HG03196 (cell line): ENCODE results near the gene HOXC9.

Experiments
- ATAC-seq: cut with Tn5 transposase; IDR thresholded peaks from one replicate; pipeline ENCODE4 v1.9.1; 2021; ENCODE audit not compliant: unreplicated experiment

HOXC9 gene

DNA sequence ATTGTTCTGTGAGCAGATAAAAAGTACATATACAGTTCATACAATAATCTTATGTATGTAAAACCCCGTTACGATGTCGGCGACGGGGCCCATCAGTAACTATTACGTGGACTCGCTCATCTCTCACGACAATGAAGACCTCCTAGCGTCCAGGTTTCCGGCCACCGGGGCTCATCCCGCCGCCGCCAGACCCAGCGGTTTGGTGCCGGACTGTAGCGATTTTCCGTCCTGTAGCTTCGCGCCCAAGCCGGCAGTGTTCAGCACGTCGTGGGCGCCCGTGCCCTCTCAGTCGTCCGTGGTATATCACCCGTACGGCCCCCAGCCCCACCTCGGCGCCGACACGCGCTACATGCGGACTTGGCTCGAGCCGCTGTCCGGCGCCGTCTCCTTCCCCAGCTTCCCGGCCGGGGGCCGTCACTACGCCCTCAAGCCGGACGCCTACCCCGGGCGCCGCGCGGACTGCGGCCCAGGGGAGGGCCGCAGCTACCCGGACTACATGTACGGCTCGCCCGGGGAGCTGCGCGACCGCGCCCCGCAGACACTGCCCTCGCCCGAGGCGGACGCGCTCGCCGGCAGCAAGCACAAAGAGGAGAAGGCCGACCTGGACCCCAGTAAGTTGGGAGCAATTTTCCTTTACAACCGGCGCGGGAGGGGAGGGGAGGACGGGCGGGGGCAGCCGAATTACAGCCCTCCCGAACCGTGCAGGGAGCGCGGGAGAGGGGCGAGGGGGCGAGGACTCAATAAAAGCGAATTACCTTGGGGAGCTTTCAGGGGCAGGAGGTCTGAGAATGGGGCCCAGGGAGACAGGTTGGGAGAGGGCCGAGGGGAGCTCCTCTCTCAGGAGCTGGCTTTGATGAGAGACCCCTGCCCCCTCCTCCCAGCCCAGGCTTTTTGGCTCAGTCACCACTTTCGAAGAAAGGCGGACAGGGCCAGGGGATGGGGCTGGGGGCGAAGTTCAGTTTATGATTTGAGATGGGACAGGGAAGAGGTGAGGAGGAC lies at the start of gene HOXC9:
HOXC9 (plus strand) TSS at position 46 of the 999 bp plus-strand sequence; CDS start at position 74, 28 bp downstream.
- ATAC-seq, result no peak

GRCh38 chr12:53950437-53950773 lies 49.6 kb upstream of the HOXC9 start:
- ATAC-seq, result no peak

- no peak for ATAC-seq
Observed at GRCh38 chr12:53950789-53951576, 49.0 kb upstream of the HOXC9 start.

- ATAC-seq, result no peak
Observed at GRCh38 chr12:53951577-53952334, 48.2 kb upstream of the HOXC9 start.

DNA sequence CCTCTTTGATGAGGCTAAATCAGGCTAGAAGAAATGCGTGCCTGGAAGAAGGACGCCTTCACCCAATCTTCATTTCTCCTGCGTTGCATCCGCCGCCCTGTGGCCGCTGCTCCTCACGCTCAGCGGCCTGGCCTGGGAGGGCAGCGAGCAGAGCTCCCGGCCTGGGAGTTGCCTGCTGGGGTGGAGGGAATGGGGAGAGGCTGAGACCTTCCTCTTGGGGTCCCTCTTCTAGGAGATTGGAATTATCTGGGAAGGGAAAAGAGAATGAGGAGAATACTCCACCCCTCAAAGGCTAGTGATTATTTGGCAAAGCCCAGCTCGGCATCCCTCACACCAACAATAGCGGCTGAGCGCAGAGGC lies 47.6 kb upstream of the HOXC9 start:
- ATAC-seq, result no peak

DNA sequence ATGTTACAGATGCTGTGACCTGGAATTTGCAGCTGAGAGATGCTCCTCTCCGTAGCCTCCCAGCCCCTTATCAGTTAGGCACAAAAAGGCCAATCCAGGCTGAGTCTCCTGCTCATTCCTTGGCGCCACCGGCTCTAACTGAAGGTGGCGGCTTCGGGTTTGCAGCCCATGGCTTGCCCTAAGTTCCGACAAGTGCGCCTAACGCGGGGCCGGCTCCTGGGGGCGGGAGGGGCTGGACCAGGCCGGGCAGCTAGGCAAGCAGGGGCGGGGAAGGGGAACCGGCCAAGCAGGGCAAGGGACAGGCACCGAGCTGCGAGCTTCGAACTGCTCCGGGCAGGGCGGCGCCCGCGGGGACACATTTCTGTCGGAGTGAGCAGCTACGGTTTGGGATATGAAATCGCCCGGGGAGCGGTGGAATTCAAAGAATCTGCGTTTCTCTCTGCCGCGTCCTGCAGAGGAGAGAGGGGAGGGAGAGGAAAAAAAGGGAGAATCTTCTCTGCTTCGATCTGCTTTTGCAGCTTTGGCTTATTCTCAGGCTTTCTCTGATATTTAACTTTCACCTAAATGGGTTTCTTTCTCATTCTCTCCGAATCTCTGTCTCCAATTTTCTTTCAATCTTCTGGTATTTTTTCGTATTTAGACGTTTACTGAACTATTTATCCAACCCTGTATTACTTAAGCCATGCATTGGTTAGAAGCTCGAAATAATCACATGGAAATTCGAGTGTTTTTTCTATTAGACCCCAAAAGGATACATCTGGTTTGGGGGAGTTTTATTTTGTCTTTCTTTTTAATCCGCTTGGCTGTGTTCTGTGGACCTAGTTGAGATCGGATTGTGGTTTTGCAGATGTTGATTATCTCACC lies 46.9 kb upstream of the HOXC9 start:
- ATAC-seq, result no peak

DNA sequence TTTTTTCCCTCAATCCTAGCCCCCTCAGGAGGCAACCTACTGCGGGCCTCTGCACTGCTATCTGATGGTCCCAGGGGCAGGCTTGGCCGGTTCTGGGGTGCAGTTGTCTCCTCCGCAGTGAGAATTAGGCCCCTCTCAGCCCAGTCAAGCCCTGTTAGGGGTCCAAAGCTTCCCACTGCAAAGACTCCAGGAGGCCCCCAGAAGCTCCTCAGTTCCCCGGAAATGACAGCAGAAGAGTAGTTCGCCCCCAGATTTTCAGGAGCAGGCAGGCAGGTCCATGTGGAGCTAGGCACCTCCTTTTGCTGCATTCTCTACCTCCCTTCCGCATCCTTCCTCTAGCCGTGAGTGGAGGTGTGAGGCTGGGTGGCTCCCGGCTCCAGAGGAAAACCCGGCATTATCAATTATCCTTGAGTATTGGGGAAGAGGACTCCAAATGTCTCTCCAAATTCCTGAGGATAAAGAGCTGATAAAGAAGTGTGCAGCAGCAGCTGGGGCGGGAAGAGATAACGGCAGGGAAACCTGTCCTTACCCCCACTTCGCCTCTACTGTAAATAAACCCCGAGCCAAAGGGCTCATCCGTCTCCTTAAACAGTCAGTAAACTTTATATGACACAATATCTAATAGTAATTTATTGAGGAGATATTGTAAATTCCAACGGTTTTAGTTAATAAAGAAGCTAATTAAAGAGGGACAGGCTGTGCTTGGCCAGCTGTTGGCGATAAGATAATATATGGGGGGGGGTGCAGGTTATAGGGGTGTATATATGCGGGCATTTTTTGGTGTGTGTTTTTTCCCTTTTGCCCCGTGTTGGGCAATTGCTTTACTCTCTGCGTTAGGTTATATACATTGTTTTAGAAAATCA lies 45.9 kb upstream of the HOXC9 start:
- ATAC-seq, result no peak

DNA sequence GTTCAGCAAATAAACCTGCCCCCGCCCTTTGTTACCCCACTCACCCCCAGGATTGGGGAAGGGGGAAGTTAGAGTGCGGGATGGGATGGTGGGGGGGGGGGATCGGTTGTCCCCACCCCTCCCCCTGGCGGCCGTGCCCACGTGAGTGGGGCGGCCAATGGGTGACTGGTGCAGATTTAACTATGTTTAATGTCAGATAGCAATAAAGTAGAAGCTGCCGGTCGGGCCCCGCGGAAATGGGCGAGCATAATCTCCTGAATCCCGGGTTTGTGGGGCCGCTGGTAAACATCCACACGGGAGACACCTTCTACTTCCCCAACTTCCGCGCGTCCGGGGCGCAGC lies 45.3 kb upstream of the HOXC9 start, which contains the start of gene HOXC12:
HOXC12 (plus strand) TSS at position 210 of the 342 bp plus-strand sequence; CDS start at position 237, 27 bp downstream.
- no peak for ATAC-seq

GRCh38 chr12:53955036-53955775 lies 44.8 kb upstream of the HOXC9 start:
- ATAC-seq, result no peak

DNA sequence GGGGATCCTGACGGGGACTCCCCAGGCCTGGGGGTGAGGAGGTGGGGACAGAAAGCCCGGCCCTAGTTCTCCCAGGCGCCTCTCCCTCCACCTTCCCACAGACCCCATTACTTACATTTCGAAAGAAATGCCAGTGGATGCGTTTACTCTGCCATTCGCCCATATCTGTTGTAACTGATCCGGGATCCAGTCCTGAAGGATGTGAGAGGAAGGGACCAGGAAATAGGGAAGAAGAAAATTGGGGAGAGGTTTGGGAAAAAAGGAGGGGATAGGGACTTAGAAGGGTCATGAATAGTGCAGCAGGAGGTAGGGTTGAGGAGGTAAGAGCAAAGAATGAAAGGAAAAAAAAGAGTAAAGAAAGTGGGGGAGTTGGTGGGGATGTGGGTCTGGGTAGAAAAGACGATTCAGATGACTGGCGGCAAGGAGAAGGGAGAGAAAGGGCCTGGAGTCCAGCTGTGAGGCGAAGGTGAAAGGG lies 44.1 kb upstream of the HOXC9 start:
- ATAC-seq, result no peak

GRCh38 chr12:53956251-53956887 lies 43.6 kb upstream of the HOXC9 start:
- no peak for ATAC-seq

DNA sequence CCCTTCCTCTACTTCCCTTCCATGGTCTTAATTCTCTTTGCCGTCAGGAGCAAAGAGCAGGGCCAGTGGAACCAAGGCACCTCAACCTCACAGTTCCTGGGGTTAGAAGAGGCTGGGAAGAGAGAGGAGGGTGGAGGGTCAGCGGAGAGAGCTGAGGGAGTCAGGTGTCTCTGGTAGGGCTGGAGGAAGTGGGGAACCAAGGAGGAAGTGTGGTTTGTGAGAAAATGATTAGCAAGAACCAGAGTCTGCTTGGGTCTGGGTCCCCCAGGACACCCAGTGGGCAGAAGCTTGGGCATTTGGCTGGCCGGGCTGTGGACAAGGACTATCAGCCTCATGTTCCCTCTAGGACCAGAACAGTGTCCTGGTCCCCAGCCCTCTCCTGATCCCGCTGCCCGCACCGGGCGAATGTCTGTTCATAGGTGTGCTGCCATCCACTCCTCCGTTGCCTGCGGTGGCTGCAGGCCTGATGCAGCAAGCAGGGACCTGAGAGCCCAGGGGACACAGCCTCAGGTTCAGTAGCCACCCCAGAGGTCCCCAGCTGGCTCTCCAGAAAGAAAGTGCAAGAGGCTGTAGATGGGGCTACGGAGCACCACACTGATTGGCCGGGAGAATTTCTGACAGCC lies 42.9 kb upstream of the HOXC9 start:
- no peak for ATAC-seq

DNA sequence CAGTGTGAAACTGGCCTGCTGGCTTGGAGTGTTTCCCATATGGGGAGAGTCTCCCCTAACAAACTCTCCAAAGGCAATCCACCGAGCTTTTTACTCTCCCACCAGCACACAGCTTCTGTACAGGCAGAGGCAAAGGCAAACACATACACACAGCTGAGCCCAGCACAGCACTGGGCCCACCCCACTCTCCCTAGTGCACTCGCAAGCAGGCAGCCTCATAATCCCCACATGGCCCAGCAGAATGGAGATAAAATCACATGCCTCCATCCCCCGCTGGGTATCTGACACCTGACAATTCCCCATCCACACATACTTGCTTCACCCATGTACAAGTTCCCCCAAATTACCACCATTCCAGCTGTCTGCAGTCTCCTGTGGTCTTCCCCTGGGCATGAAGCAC lies 41.8 kb upstream of the HOXC9 start:
- no peak for ATAC-seq

- no peak for ATAC-seq
Observed at GRCh38 chr12:53959314-53959713, 40.6 kb upstream of the HOXC9 start.

DNA sequence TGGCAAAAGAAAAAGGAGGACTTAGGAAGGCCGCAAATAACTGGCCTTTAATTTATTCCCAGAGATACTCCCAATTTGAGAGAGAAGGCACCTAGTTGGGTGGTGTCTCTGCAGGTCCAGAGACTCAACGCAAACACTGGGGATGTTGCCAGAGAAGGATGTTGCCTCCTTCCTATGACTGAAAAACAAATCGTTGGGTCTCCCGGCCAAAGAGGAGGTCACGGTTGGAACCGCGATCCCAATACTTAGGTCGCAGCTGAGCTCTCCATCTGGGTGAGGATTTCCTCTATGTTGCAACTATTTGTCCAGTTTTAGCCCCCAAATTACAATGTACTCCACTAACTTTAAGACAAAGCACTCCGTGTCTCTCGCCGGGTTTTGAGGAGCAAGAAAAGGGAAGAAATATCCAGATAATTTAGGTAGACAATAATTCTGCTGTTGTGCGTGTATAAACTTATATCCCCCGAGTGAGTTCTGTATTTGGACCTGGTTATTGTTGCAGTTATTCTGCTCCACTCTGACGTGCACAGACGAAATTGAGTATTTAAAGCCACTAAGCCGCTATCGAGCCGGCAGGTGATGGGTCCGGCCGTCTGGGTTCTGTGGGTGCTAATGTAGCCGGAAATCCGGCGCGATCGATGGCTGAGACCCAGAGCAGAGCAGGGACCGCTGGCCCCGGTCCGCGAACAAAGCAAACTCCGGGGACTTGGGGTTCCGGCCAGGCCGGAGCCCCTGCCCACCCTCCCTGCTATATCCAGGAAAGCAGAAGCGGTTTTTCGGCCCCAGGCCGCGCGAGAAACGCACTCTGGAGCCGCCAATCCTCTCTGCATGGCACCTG lies 39.6 kb upstream of the HOXC9 start:
- no peak for ATAC-seq

DNA sequence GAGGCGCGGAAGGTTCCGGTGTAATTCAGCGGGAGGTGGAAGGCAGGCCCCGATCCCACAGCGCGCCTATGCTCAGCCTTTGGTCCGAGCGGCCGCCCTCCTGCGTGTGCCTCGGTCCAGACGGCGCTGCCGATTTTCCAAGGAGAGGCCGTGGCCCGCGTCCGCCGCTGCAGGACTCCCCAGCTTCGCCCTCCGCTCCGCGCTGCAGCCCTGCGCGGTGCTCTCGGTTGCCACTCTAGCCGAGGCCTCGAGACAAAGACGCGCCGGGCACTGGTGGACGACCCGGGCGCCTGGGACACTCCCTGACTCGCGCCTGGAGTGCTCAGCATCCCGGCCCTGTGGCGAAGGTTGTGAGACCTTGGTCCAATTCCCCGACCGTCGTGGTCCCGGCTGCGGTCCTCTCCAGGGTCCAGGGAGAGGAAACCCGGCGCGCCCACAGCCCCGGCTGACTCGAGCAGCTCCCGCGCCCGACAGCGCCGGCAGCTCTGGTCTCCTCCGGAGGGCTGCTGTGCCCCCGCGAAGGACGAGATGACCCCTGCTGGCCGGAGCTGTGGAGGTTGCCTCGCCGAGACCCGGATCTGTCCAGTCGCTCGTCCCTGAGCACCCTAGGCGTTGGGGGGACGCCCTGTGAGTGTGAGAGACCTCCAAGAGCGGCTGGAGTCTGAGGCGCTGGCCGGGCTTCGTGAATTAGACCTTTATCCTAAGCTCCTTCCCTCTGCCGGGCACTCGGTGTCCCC lies 38.8 kb upstream of the HOXC9 start:
- no peak for ATAC-seq
